Lower leg skin (tissue), 4 donors: ENCODE results near the gene AQR. TPM values are rescaled to one million over a fixed set of nuclear protein-coding genes. Genes with fewer than 3 reads are reported as not detected.
"Not testable (repeated sequence)": the region's sequence is repeated elsewhere in the genome, so short reads cannot be mapped to it uniquely, and the experiment has no call there.

ENCODE experiments used
- DNase-seq, 2 donors: peaks; one replicate each; pipeline ENCODE4 v3.0.0-alpha.2; 2019; ENCODE audit warnings: low spot score in 2 of 2
- H3K4me3 ChIP-seq: fragments of 200-600 bp; sonication (generic); 2 replicates; pipeline ENCODE4 v1.5.1; 2017; ENCODE audit warnings: mild to moderate bottlenecking, low read depth; ENCODE audit not compliant: poor library complexity, severe bottlenecking
- CTCF ChIP-seq, 3 donors: fragments of 450-650 bp; IDR thresholded peaks; one replicate each; pipeline ENCODE4 v1.5.1; 2016; ENCODE audit warnings: antibody characterized with exemption in 3 of 3, mild to moderate bottlenecking in 3 of 3, moderate library complexity in 2 of 3
- POLR2A ChIP-seq, 2 donors: fragments of 450-650 bp; IDR thresholded peaks; one replicate each; pipeline ENCODE4 v1.6.1; 2016 to 2017; ENCODE audit warnings: antibody characterized with exemption in 2 of 2, mild to moderate bottlenecking in 1 of 2, moderate library complexity in 1 of 2
- WGBS, 2 donors: methylation state at CpG; one replicate each; pipeline ENCODE4 v1.1.5; 2018; 5-methylcytosine and 5-hydroxymethylcytosine counted together
- intact Hi-C: fragments of 100-400 bp; cut with DNase I; formaldehyde crosslinking; loops from one replicate; pipeline ENCODE4 v1.15.0; 2023; ENCODE audit warnings: low total_unique reads
- total RNA-seq, 4 donors: library from RNA; depleted of rRNA; stranded (reverse); fragments of >200 nt; gene quantifications; one replicate each; pipeline ENCODE4 v1.1.0, GENCODE V29; 2016

AQR gene
- total RNA-seq, 4 donors from 2014 or later: 21.8 to 23.7 (median 22.5) TPM

DNA sequence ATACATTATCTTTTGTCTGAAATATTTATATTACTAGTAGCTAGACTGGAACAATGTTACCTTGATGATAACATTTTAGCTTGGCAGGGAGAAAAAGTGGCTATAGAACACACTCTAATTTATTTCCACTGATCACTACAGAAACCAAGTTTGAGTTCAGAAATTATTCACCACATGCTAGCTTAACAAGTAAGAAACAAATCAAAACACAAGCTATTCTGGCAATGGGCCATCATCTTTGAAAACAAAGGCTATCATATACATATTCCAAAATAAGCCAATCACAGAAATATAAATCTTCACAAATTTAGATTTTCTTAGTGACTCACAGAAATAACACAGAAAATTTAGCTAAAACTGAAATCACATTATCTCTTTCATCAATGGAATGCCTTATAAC, 17.1 kb downstream of the AQR start:
- no peak for TF ChIP-seq CTCF (IDR thresholded peaks at IDR 0.05)
- TF ChIP-seq POLR2A (IDR thresholded peaks at IDR 0.05): no peak
- DNase-seq: no peak
- no peak overlapping the region for H3K4me3 ChIP-seq

GRCh38 chr15:34951993-34952392, 17.5 kb downstream of the AQR start:
- no peak for TF ChIP-seq CTCF (IDR thresholded peaks at IDR 0.05)
- TF ChIP-seq POLR2A (IDR thresholded peaks at IDR 0.05): no peak
- no peak overlapping the region for H3K4me3 ChIP-seq
- 57 to 70% methylated on average over 1 of the region's 1 CpG for WGBS, 2 donors
- intact Hi-C loops: no loop called here
- DNase-seq: no peak

More for the DNA sequence above, 17.1 kb downstream of the AQR start:
- intact Hi-C loops: no loop called here

GRCh38 chr15:34944936-34945335, 24.6 kb downstream of the AQR start:
- intact Hi-C loops: no loop called here
- TF ChIP-seq POLR2A (IDR thresholded peaks at IDR 0.05) (no peak), CTCF (IDR thresholded peaks at IDR 0.05) (no peak)
- 78% methylated on average over 3 of the region's 3 CpGs for WGBS, 2 donors
- no peak for DNase-seq
- H3K4me3 ChIP-seq: no peak overlapping the region

DNA sequence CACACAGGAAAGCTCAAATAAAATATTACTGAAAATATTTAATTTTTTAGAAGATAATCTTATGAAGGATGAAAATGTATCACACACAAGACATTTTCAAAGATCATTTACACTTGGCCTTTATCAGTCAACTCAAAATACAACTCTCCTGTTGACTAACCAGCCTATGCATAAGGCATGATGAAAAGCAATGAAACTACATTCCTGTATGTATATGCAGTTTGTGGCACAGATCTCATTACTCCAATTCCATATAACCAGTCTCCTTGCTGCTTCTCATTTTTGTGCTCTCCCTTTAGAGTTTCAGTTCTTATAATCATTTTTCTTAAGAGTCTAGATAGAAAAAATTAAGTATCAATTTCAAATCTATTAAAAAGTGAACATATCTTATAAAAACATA, 25.8 kb downstream of the AQR start:
- no peak for DNase-seq
- intact Hi-C loops: no loop called here
- TF ChIP-seq CTCF (IDR thresholded peaks at IDR 0.05) (no peak), POLR2A (IDR thresholded peaks at IDR 0.05) (no peak)
- no peak overlapping the region for H3K4me3 ChIP-seq

DNA sequence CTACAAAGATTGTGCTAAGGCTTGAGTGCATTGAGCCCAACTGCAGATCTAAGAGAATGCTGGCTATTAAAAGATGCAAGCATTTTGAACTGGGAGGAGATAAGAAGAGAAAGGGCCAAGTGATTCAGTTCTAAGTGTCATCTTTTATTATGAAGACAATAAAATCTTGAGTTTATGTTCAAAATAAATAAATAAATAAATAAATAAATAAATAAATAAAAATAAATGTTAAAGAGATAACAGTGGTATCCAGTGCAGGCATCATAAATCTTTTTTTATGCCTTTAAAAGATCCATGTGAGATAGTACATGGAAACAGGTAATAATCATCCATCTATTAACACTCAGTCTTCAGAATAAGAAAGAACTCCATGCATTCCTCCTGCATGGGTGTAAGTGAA, 26.3 kb downstream of the AQR start:
- DNase-seq, intact Hi-C loops: not testable (repeated sequence)

DNA sequence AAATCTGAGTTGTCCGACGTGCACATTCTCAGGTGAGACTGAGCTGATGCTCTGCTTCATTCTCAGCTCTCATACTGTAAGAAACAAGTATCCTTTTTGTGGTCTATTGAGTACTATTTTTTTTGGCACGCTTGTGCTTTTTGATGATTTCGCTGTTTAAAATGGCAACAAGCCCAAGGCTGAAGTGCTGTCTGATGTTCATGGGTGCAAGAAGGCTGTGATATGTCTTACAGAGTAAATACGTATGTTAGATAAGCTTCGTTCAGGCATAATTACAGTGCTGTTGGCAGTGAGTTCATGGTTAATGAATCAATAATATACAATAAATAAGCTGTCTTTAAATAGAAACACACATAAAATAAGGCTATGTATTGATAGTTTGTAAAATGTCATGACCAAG, 27.2 kb downstream of the AQR start:
- intact Hi-C loops: no loop called here
- WGBS, 2 donors: 85 to 87% methylated on average over 6 of the region's 6 CpGs

More for the DNA sequence above, 26.3 kb downstream of the AQR start:
- H3K4me3 ChIP-seq: not testable (repeated sequence)

More for the DNA sequence above, 27.2 kb downstream of the AQR start:
- no peak for TF ChIP-seq CTCF (IDR thresholded peaks at IDR 0.05)
- TF ChIP-seq POLR2A (IDR thresholded peaks at IDR 0.05): no peak
- no peak overlapping the region for H3K4me3 ChIP-seq
- DNase-seq: no peak
